NT2/D1 (cell line): Measurements from ENCODE around the gene RNF215.

ENCODE experiments used
- YY1 ChIP-seq: IDR thresholded peaks from 2 replicates; pipeline ENCODE4 v1.6.1; 2011; ENCODE audit not compliant: insufficient read length, insufficient read depth
- ZNF274 ChIP-seq: IDR thresholded peaks from 2 replicates; pipeline ENCODE4 v1.6.1; 2011; ENCODE audit warnings: mild to moderate bottlenecking, low read depth, low read length

- TF ChIP-seq YY1 (no peak), ZNF274 (no peak)
These were observed 33.3 kb upstream of the RNF215 start for GRCh38 chr22:30420347-30421125.
